Activated CD8-positive, alpha-beta T cell treated with anti-CD3 and anti-CD28 coated beads for 36 hours (primary cell): ENCODE measurements around the gene RANBP1. TPM values are rescaled to one million over a fixed set of nuclear protein-coding genes. Genes with fewer than 3 reads are reported as not detected.

Source experiments
- ATAC-seq: fragments of 200-7000 bp; cut with Tn5 transposase; one replicate; pipeline ENCODE4 v1.10.0; 2021; ENCODE audit warnings: mild to moderate bottlenecking, moderate library complexity
- CTCF ChIA-PET: fragments of 350-600 bp; sonication (Branson Sonifier 250); formaldehyde crosslinking; loops from one replicate; lab custom pipeline; 2021; ENCODE audit warnings: antibody characterized with exemption; lab: Charles Lee
- POLR2A ChIA-PET: fragments of 350-600 bp; sonication (Branson Sonifier 250); formaldehyde crosslinking; loops from one replicate; lab custom pipeline; 2021; ENCODE audit warnings: antibody characterized with exemption; lab: Charles Lee
- DNase-seq: peaks from one replicate; pipeline ENCODE4 v3.0.0-alpha.2; 2020
- H3K27ac Mint-ChIP-seq: one replicate; pipeline ENCODE4 v1.8.0; 2021; ENCODE audit warnings: mild to moderate bottlenecking, mixed read lengths
- H3K27me3 Mint-ChIP-seq: one replicate; pipeline ENCODE4 v1.8.0; 2021; ENCODE audit warnings: mixed read lengths
- H3K36me3 Mint-ChIP-seq: one replicate; pipeline ENCODE4 v1.8.0; 2021; ENCODE audit warnings: low read depth, mixed read lengths
- H3K4me1 Mint-ChIP-seq: one replicate; pipeline ENCODE4 v1.8.0; 2021; ENCODE audit warnings: low read depth, mixed read lengths
- H3K4me3 Mint-ChIP-seq: one replicate; pipeline ENCODE4 v1.8.0; 2021; ENCODE audit warnings: mild to moderate bottlenecking, moderate library complexity, mixed read lengths
- H3K9me3 Mint-ChIP-seq: one replicate; pipeline ENCODE4 v1.8.0; 2021; ENCODE audit warnings: mixed read lengths
- CTCF ChIP-seq: fragments of 200-600 bp; IDR thresholded peaks from one replicate; pipeline ENCODE4 v1.8.0; 2022; ENCODE audit warnings: antibody characterized with exemption, mild to moderate bottlenecking
- intact Hi-C: fragments of 100-400 bp; cut with micrococcal nuclease; formaldehyde crosslinking; loops from one replicate; pipeline ENCODE4 v1.10.0; 2022
- total RNA-seq, 2 experiments: library from RNA; stranded (reverse); gene quantifications; one replicate each; pipeline ENCODE4 v1.2.3, GENCODE V29; 2021

RANBP1 gene
- total RNA-seq, 2 experiments from 2014 or later = 411 to 412 TPM

DNA sequence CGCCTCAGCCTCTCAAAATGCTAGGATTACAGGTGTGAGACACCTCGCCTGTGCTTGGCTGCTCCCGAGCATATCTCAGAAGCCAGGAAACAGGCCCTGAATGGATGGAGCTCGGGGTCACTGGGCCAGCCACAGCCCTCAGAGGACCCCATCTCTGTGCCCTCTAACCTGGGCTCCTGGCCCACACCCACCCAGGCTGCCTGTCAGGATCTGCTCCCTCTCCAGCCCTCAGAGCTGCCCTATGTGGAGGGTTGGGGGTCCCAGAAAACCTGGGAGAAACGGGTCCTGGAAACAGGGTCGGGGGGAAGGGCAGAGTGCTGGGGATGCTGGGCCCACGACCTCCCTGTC is 40.1 kb downstream of the RANBP1 start:
- ATAC-seq (no peak), DNase-seq (no peak)
- ChIA-PET POLR2A (no interaction called here), CTCF (interaction anchor here (0.9 to 3.0 kb wide), 7 partner anchors 83 to 163 kb away, joined by 3 to 26 read pairs (median 9); partner anchors contain the start of gene DGCR6L)
- no peaks in the 10 kb centered on the region for H3K36me3 Mint-ChIP-seq
- H3K4me3 Mint-ChIP-seq = no peak overlapping the region
- intact Hi-C loops = loop anchor here (2.0 to 5.0 kb wide), 2 partner anchors 111 to 129 kb away; partner anchors contain the start of gene RTN4R
- H3K27me3 Mint-ChIP-seq = no peaks in the 10 kb centered on the region
- no peaks in the 10 kb centered on the region for H3K4me1 Mint-ChIP-seq
- H3K27ac Mint-ChIP-seq = no peak overlapping the region
- TF ChIP-seq CTCF = no peak
- H3K9me3 Mint-ChIP-seq = no peaks in the 10 kb centered on the region

- Mint-ChIP-seq H3K27ac (no peak overlapping the region), H3K4me3 (no peak overlapping the region), H3K4me1 (no peaks in the 10 kb centered on the region), H3K36me3 (no peaks in the 10 kb centered on the region), H3K27me3 (no peaks in the 10 kb centered on the region), H3K9me3 (no peaks in the 10 kb centered on the region)
- peak; percentile 99 for TF ChIP-seq CTCF
- intact Hi-C loops = loop anchor here (2.0 to 5.0 kb wide), 2 partner anchors 110 to 128 kb away; partner anchors contain the start of gene RTN4R
- ChIA-PET POLR2A (interaction anchor here (0.8 to 0.9 kb wide), 2 partner anchors 39 to 138 kb away, joined by 3 to 4 read pairs; no protein-coding TSS in a partner anchor), CTCF (interaction anchor here (0.6 to 3.0 kb wide), 17 partner anchors 9 to 306 kb away, joined by 3 to 26 read pairs (median 4); partner anchors contain the start of gene DGCR6L)
- ATAC-seq (peak; percentile 94), DNase-seq (peak; percentile 95)
Observed at GRCh38 chr22:20156611-20157429, 40.9 kb downstream of the RANBP1 start.

DNA sequence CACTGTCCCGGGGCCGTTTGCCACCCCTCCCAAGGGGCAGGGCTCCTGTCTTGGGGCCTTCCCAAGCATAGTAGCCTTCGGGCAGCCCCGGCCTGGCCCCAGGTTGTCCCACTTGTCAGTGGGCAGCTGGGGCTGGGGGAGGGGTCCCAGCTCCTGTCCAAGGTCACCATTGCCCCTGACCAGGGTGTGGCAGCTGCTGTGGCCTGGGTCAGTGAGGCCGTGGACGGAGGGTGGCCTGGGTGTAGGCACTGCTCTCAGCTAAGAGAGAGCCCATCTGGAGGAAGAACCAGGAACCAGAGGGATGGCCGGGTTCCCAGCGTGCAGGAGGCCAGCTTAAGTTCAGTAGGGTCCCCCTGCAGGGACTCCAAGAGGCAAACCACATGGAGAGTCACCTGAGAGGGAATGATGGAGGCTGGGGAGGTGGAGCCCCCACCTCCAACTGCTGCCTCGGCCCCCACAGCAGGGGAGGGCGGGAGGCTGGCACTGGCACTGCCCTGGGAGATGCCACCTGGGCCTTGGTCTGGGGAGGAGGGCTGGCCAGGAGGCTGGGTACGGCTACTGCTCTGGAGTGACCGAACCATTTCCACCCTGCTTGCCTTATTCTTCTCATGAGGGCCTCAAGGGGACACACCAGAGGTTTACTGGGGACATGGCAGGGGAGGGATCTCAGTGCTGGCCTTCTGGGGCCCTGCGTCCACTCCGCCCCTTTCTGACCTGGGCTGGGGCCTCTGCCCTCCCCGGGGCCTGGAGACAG is 41.7 kb downstream of the RANBP1 start:
- ATAC-seq (no peak), DNase-seq (no peak)
- H3K4me1 Mint-ChIP-seq = no peaks in the 10 kb centered on the region
- TF ChIP-seq CTCF = no peak
- no peak overlapping the region for H3K27ac Mint-ChIP-seq
- ChIA-PET CTCF (interaction anchor here (0.6 to 3.0 kb wide), 16 partner anchors 10 to 306 kb away, joined by 3 to 26 read pairs (median 4); partner anchors contain the start of gene DGCR6L), POLR2A (interaction anchor here (0.8 to 0.9 kb wide), 2 partner anchors 40 to 138 kb away, joined by 3 to 4 read pairs; no protein-coding TSS in a partner anchor)
- H3K27me3 Mint-ChIP-seq = no peaks in the 10 kb centered on the region
- intact Hi-C loops = loop anchor here (2.0 to 5.0 kb wide), 2 partner anchors 110 to 127 kb away; partner anchors contain the start of gene RTN4R
- H3K36me3 Mint-ChIP-seq = no peaks in the 10 kb centered on the region
- H3K9me3 Mint-ChIP-seq = no peaks in the 10 kb centered on the region
- H3K4me3 Mint-ChIP-seq = no peak overlapping the region

GRCh38 chr22:20158391-20159036 is 42.6 kb downstream of the RANBP1 start:
- no peak overlapping the region for H3K27ac Mint-ChIP-seq
- DNase-seq = no peak
- no peak for TF ChIP-seq CTCF
- no peak overlapping the region for H3K4me3 Mint-ChIP-seq
- H3K4me1 Mint-ChIP-seq = no peaks in the 10 kb centered on the region
- no peak for ATAC-seq
- H3K27me3 Mint-ChIP-seq = no peaks in the 10 kb centered on the region
- ChIA-PET CTCF (interaction anchor here (2.6 kb wide), 1 partner anchor 128 kb away, joined by 10 read pairs; no protein-coding TSS in a partner anchor), POLR2A (no interaction called here)
- no peaks in the 10 kb centered on the region for H3K9me3 Mint-ChIP-seq
- intact Hi-C loops = loop anchor here (5.0 kb wide), 1 partner anchor 109 kb away; the partner anchor contains the start of gene RTN4R
- H3K36me3 Mint-ChIP-seq = no peaks in the 10 kb centered on the region
